Tibial nerve (tissue), 4 donors: ENCODE measurements around the gene ANO9. TPM values are rescaled to one million over a fixed set of nuclear protein-coding genes. Genes with fewer than 3 reads are reported as not detected.

Source experiments
- DNase-seq, 2 donors: peaks; one replicate each; pipeline ENCODE4 v3.0.0-alpha.2; 2019; ENCODE audit warnings: low spot score in 2 of 2
- H3K27ac ChIP-seq, 4 donors: fragments of 200-600 bp; sonication (generic) in 3 of 4; one replicate each; pipeline ENCODE4 v1.5.1; 2017 to 2019; ENCODE audit warnings: mild to moderate bottlenecking in 1 of 4
- H3K27me3 ChIP-seq, 2 donors: fragments of 200-600 bp; sonication (generic) in 1 of 2; one replicate each; pipeline versions ENCODE4 v1.5.1 to v1.6.0; 2017 to 2019
- H3K36me3 ChIP-seq, 3 donors: fragments of 200-600 bp; sonication (generic); one replicate each; pipeline ENCODE4 v1.5.1; 2018 to 2019
- H3K4me1 ChIP-seq, 4 donors: fragments of 200-600 bp; sonication (generic) in 3 of 4; one replicate each; pipeline ENCODE4 v1.5.1; 2017 to 2019
- H3K4me3 ChIP-seq, 4 donors: fragments of 200-600 bp; sonication (generic) in 3 of 4; one replicate each; pipeline ENCODE4 v1.5.1; 2017 to 2019; ENCODE audit warnings: mild to moderate bottlenecking in 1 of 4, moderate library complexity in 1 of 4
- H3K9me3 ChIP-seq, 4 donors: fragments of 200-600 bp; sonication (generic) in 3 of 4; one replicate each; pipeline ENCODE4 v1.5.1; 2017 to 2019
- CTCF ChIP-seq, 5 experiments: fragments of 200-600 bp in 3 of 5; fragments of 450-650 bp in 2 of 5; sonication (generic) in 3 of 5; IDR thresholded peaks; one replicate each; pipeline ENCODE4 v1.5.1; 2016 to 2019; ENCODE audit warnings: antibody characterized with exemption in 5 of 5, mild to moderate bottlenecking in 3 of 5, moderate library complexity in 2 of 5
- EP300 ChIP-seq, 2 donors: sonication (generic); formaldehyde crosslinking; IDR thresholded peaks; one replicate each; pipeline ENCODE4 v1.6.1; 2017; ENCODE audit warnings: antibody characterized with exemption in 2 of 2, mild to moderate bottlenecking in 1 of 2
- POLR2A ChIP-seq, 2 donors: fragments of 450-650 bp; IDR thresholded peaks; one replicate each; pipeline ENCODE4 v1.6.1; 2017; ENCODE audit warnings: antibody characterized with exemption in 2 of 2, mild to moderate bottlenecking in 2 of 2, moderate library complexity in 2 of 2
- WGBS, 2 donors: methylation state at CpG; one replicate each; pipeline ENCODE4 v1.1.5; 2018; 5-methylcytosine and 5-hydroxymethylcytosine counted together
- total RNA-seq, 4 donors: library from RNA; depleted of rRNA; stranded (reverse); fragments of >200 nt; gene quantifications; one replicate each; pipeline ENCODE4 v1.1.0, GENCODE V29; 2016

The ANO9 gene
- total RNA-seq, 4 donors from 2014 or later: 0.78 to 0.90 (median 0.87) TPM; not detected in 1

- peaks cover 0 to 75% of the 10 kb centered on the region in 2 donors for H3K27me3 ChIP-seq
Measured at GRCh38 chr11:422249-422656, 19.6 kb downstream of the ANO9 start.

GRCh38 chr11:420911-421321 is 20.9 kb downstream of the ANO9 start:
- no peak overlapping the region for H3K4me3 ChIP-seq
- peaks cover 0 to 13% (median 2%) of the 10 kb centered on the region in 4 donors for H3K4me1 ChIP-seq
- H3K27ac ChIP-seq: no peak overlapping the region
- no peaks in the 10 kb centered on the region for H3K36me3 ChIP-seq
- TF ChIP-seq CTCF (IDR thresholded peaks at IDR 0.05) (no peak), EP300 (IDR thresholded peaks at IDR 0.05) (no peak), POLR2A (IDR thresholded peaks at IDR 0.05) (no peak)
- peaks cover 0 to 8% (median 0%) of the 10 kb centered on the region in 4 donors for H3K9me3 ChIP-seq
- H3K27me3 ChIP-seq: peaks cover 0 to 75% of the 10 kb centered on the region in 2 donors
- WGBS, 2 donors: 87 to 92% methylated on average over 21 of the region's 21 CpGs
- no peak for DNase-seq

More at GRCh38 chr11:422249-422656, 19.6 kb downstream of the ANO9 start:
- no peak for DNase-seq
- no peak overlapping the region for H3K4me3 ChIP-seq
- no peak overlapping the region for H3K27ac ChIP-seq
- no peaks in the 10 kb centered on the region for H3K4me1 ChIP-seq
- WGBS, 2 donors: 72 to 75% methylated on average over 10 of the region's 10 CpGs
- no peak for TF ChIP-seq CTCF (IDR thresholded peaks at IDR 0.05)
- TF ChIP-seq POLR2A (IDR thresholded peaks at IDR 0.05): no peak
- no peak for TF ChIP-seq EP300 (IDR thresholded peaks at IDR 0.05)
- H3K36me3 ChIP-seq: no peaks in the 10 kb centered on the region
- H3K9me3 ChIP-seq: peaks cover 0 to 8% (median 0%) of the 10 kb centered on the region in 4 donors

- Histone ChIP-seq H3K4me1 (peaks cover 0 to 18% (median 4%) of the 10 kb centered on the region in 4 donors), H3K27ac (no peak overlapping the region), H3K36me3 (no peaks in the 10 kb centered on the region), H3K27me3 (peaks cover 0 to 75% of the 10 kb centered on the region in 2 donors), H3K4me3 (no peak overlapping the region), H3K9me3 (peaks cover 0 to 8% (median 0%) of the 10 kb centered on the region in 4 donors)
- TF ChIP-seq EP300 (IDR thresholded peaks at IDR 0.05): no peak
- no peak for TF ChIP-seq POLR2A (IDR thresholded peaks at IDR 0.05)
- no peak for TF ChIP-seq CTCF (IDR thresholded peaks at IDR 0.05)
- WGBS, 2 donors: 64 to 76% methylated on average over 66 to 71 of the region's 71 CpGs
- DNase-seq: no peak
Measured at GRCh38 chr11:420054-420910, 21.5 kb downstream of the ANO9 start.

- no peak for DNase-seq
- WGBS, 2 donors: 80 to 89% methylated on average over 15 to 20 of the region's 20 CpGs
- Histone ChIP-seq H3K36me3 (no peaks in the 10 kb centered on the region), H3K4me1 (peaks cover 0 to 20% (median 6%) of the 10 kb centered on the region in 4 donors), H3K4me3 (no peak overlapping the region), H3K9me3 (peaks cover 0 to under 1% (median 0%) of the 10 kb centered on the region in 4 donors), H3K27me3 (peaks cover 0 to 73% of the 10 kb centered on the region in 2 donors), H3K27ac (no peak overlapping the region)
- TF ChIP-seq POLR2A (IDR thresholded peaks at IDR 0.05) (no peak), CTCF (IDR thresholded peaks at IDR 0.05) (no peak), EP300 (IDR thresholded peaks at IDR 0.05) (no peak)
Measured at GRCh38 chr11:419248-420005, 22.4 kb downstream of the ANO9 start.
